ENCODE measurements around the gene C12orf57. TPM values are rescaled to one million over a fixed set of nuclear protein-coding genes. Genes with fewer than 3 reads are reported as not detected.

Gene C12orf57
- total and polyA plus RNA-seq, 9 of the 15 experiments (the other 6 are each of a cell fraction or from before 2014, with no cell fraction given), result 26.7 to 191 (median 107) TPM

GRCh38 chr12:6925540-6926279, 18.1 kb upstream of the C12orf57 start:
- POLR2A ChIA-PET, result interaction anchor here (0.6 to 4.0 kb wide), 17 partner anchors 9 to 258 kb away, joined by 3 to 29 read pairs (median 4); partner anchors contain the start of genes C12orf57, RNU7-1 and SPSB2
- TF ChIP-seq XRCC3 (IDR thresholded peaks at IDR 0.05) (no peak), NEUROD1 (IDR thresholded peaks at IDR 0.05; ENCODE audit: borderline replicate concordance, low read depth, low read length, partially characterized antibody) (peak; percentile 60), ZNF311 (CRISPR knock-in tag; IDR thresholded peaks at IDR 0.05) (no peak), TOE1 (IDR thresholded peaks at IDR 0.05; ENCODE audit: borderline replicate concordance) (peak; percentile 35; the same call in 1 of the 2 replicates), TOE1 (CRISPR knock-in tag; IDR thresholded peaks at IDR 0.05; ENCODE audit: borderline replicate concordance, low read depth) (no peak), ZBTB7A (IDR thresholded peaks at IDR 0.05; ENCODE audit: borderline replicate concordance, control insufficient read depth, low read depth, low read length) (0 out of 2 replicates have a peak, but pooled peaks have one; percentile 22), PREB (CRISPR knock-in tag; IDR thresholded peaks at IDR 0.05) (0 out of 2 replicates have a peak, but pooled peaks have one; percentile 48)
- ATAC-seq (no peak), FAIRE-seq (peak; percentile 55), DNase-seq (ENCODE audit: extremely low read depth in 1 of 4, low spot score in 3 of 4) (no peak)
- no peak overlapping the region; the same call in 1 of the 2 replicates for H3K4me2 ChIP-seq (ENCODE audit: insufficient read depth, low read length)
- CTCF ChIA-PET (ENCODE audit: low intra/inter-chr PET ratio), result no interaction called here
- intact Hi-C loops (cut with micrococcal nuclease) (loop anchor here (2.0 to 5.0 kb wide), 2 partner anchors 19 to 117 kb away; partner anchors contain the start of gene C12orf57), in situ Hi-C loops (cut with MboI) (no loop called here)
- H3K27me3 ChIP-seq (ENCODE audit: control insufficient read depth in 2 of 2, insufficient read depth in 2 of 2, low read length in 2 of 2), result no peaks in the 10 kb centered on the region
- peaks cover 28% of the 10 kb centered on the region for H3K79me2 ChIP-seq (ENCODE audit: control insufficient read depth, insufficient read depth, low read length)
- H3K4me3 ChIP-seq, result no peak overlapping the region
- H3K9me1 ChIP-seq (ENCODE audit: control insufficient read depth, insufficient read depth, low read length), result peaks cover 4% of the 10 kb centered on the region
- 44% methylated on average over 6 of the region's 8 CpGs for WGBS (ENCODE audit: insufficient coverage, low coverage, missing lambda C conversion rate)
- peak overlapping the region; percentile 57; the same call in 1 of the 2 replicates for H2AFZ ChIP-seq (ENCODE audit: low read depth, low read length)
- peaks cover 9% of the 10 kb centered on the region; the same call in 1 of the 3 replicates for H3K36me3 ChIP-seq (ENCODE audit: control insufficient read depth, insufficient read depth, low read length)
- no peaks in the 10 kb centered on the region for H4K20me1 ChIP-seq (replicated peaks; ENCODE audit: control insufficient read depth, insufficient read depth, low read length)
- H3K9ac ChIP-seq (ENCODE audit: insufficient read depth in 1 of 2, low read depth in 2 of 2, low read length in 2 of 2), result peak overlapping the region in 1 of 2 experiments; percentile 81; a peak in 2 of 4 replicates
- H3K4me1 ChIP-seq (replicated peaks in 1 of 2; ENCODE audit: control insufficient read depth in 2 of 2, insufficient read depth in 2 of 2, low read length in 2 of 2), result peaks cover 31 to 40% of the 10 kb centered on the region in 2 experiments; a peak in 4 of 5 replicates
- BruUV-seq (replicated peaks), result no TSS peak
- no peaks in the 10 kb centered on the region for H3K9me3 ChIP-seq (replicated peaks; ENCODE audit: control insufficient read depth, insufficient read depth, low read depth, low read length)
- peak overlapping the region; percentile 39; the same call in 2 of the 3 replicates for H3K27ac ChIP-seq (ENCODE audit: extremely low read depth, low read depth, low read length)
